ACC112 (cell line): ENCODE data around the gene C16orf89.

Source experiments
- H2AFZ ChIP-seq: fragments of 200-600 bp; sonication (generic); one replicate; pipeline ENCODE4 v1.6.0; 2017; ENCODE audit warnings: antibody characterized with exemption, low read length; ENCODE audit not compliant: unreplicated experiment
- H3K27ac ChIP-seq: fragments of 200-600 bp; sonication (generic); 2 replicates; pipeline ENCODE4 v1.5.1; 2014; ENCODE audit warnings: low read depth, mild to moderate bottlenecking, antibody characterized with exemption, low read length, moderate library complexity
- H3K27me3 ChIP-seq: fragments of 200-600 bp; sonication (generic); 2 replicates; pipeline ENCODE4 v1.6.1; 2014; ENCODE audit warnings: mild to moderate bottlenecking, antibody characterized with exemption, low read length, moderate library complexity, mixed read lengths; ENCODE audit not compliant: insufficient read depth
- H3K36me3 ChIP-seq: fragments of 200-600 bp; sonication (generic); 2 replicates; pipeline ENCODE4 v1.6.1; 2016; ENCODE audit warnings: mild to moderate bottlenecking, antibody characterized with exemption, low read length, moderate library complexity, mixed read lengths; ENCODE audit not compliant: insufficient read depth
- H3K4me1 ChIP-seq: fragments of 200-600 bp; sonication (generic); one replicate; pipeline ENCODE4 v1.6.1; 2016; ENCODE audit warnings: low read length, mixed read lengths; ENCODE audit not compliant: insufficient read depth, unreplicated experiment, control insufficient read depth
- H3K4me3 ChIP-seq: fragments of 200-600 bp; sonication (generic); 2 replicates; pipeline ENCODE4 v1.5.1; 2014; ENCODE audit warnings: mild to moderate bottlenecking, low read depth, low read length
- H3K79me2 ChIP-seq: fragments of 200-600 bp; sonication (generic); one replicate; pipeline ENCODE4 v1.6.0; 2016; ENCODE audit warnings: low read length; ENCODE audit not compliant: control insufficient read depth, unreplicated experiment, insufficient read depth

C16orf89 gene

GRCh38 chr16:5027575-5028235 is 38.1 kb downstream of the C16orf89 start:
- H3K79me2 ChIP-seq, result no peaks in the 10 kb centered on the region
- H3K36me3 ChIP-seq, result no peaks in the 10 kb centered on the region

DNA sequence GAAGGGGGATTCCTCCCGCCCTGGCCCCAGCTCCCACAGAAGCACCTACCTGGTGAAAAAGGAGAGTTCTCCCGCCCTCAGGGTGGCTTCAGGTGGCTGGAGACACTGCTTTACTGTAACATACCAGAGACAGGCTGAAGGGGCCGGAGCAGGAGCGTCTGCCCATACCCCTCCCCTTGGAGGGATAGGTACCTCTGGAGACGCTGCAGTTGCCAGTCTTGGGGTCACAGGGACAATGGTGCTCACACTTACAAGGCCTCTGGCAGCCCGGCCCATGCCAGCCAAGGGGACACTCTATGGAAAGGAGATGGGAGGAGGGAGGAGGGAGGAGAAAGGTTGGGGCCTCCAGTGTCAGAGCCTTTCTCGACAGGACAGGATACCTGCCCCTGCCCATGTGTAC is 38.7 kb downstream of the C16orf89 start:
- H3K36me3 ChIP-seq, result no peaks in the 10 kb centered on the region
- H3K27ac ChIP-seq, result no peak overlapping the region
- no peaks in the 10 kb centered on the region for H3K79me2 ChIP-seq
- H2AFZ ChIP-seq, result no peak overlapping the region
- no peak overlapping the region for H3K4me3 ChIP-seq
- no peaks in the 10 kb centered on the region for H3K4me1 ChIP-seq
- no peaks in the 10 kb centered on the region for H3K27me3 ChIP-seq

More at GRCh38 chr16:5027575-5028235, 38.1 kb downstream of the C16orf89 start:
- Histone ChIP-seq H3K4me1 (peaks cover 1% of the 10 kb centered on the region), H3K27ac (no peak overlapping the region), H3K4me3 (no peak overlapping the region), H3K27me3 (no peaks in the 10 kb centered on the region), H2AFZ (no peak overlapping the region)

DNA sequence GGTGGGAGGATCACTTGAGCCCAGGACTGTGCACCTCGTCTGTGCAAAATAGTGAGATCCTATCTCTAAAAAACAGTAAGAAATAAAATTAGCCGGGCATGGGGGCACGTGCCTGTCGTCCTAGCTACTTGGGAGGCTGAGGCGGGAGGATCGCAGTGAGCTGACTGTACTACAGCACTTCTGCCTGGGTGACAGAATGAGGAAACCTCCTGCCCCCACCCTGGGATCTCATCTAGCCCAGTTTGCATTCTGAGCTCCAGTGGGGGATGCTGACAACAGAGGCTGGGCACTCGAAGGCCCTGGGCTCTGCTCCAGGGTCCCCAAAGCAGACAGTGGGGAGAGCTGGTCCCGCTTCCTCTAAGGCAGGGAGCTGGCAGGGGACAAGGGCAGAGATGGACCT is 39.1 kb downstream of the C16orf89 start:
- Histone ChIP-seq H3K36me3 (no peaks in the 10 kb centered on the region), H3K79me2 (no peaks in the 10 kb centered on the region), H3K4me1 (no peaks in the 10 kb centered on the region), H3K27me3 (no peaks in the 10 kb centered on the region), H3K27ac (no peak overlapping the region), H3K4me3 (no peak overlapping the region), H2AFZ (no peak overlapping the region)

DNA sequence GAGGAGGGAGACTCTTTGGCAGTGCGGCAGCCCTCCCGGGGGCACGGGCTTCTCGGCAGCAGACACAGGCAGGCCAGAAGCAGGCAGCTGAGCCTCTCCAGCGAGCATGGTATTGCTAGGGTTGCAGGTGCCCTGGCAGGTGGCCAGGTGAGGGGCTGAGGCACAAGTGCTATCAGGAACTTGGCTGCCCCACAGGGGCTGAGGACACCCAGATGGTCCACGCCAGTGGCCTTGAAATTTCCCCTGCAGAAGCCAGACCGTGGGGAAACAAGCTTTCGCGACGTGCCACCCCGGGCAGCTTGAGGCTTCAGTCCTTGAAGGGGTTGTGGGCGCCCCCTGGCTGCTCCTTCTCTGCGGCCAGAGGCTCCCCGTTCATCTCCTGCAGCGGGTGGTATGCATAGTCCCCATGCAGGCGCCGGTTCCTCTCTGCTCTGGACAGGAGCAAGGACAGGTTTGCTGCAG is 40.6 kb downstream of the C16orf89 start:
- no peak overlapping the region for H3K4me3 ChIP-seq

GRCh38 chr16:5024632-5025031 is 41.1 kb downstream of the C16orf89 start:
- Histone ChIP-seq H2AFZ (no peak overlapping the region), H3K27ac (no peak overlapping the region), H3K27me3 (0 out of 2 replicates have a peak, but pooled peaks cover 3% of the 10 kb centered on the region)

More for the DNA sequence above, 40.6 kb downstream of the C16orf89 start:
- H3K27me3 ChIP-seq, result no peaks in the 10 kb centered on the region
- H3K4me1 ChIP-seq, result no peaks in the 10 kb centered on the region
- no peaks in the 10 kb centered on the region for H3K79me2 ChIP-seq
- H3K36me3 ChIP-seq, result no peaks in the 10 kb centered on the region
- H2AFZ ChIP-seq, result no peak overlapping the region
- H3K27ac ChIP-seq, result no peak overlapping the region

GRCh38 chr16:5022521-5022920 is 43.2 kb downstream of the C16orf89 start:
- H3K79me2 ChIP-seq, result no peaks in the 10 kb centered on the region
- H3K4me1 ChIP-seq, result no peaks in the 10 kb centered on the region
- H3K4me3 ChIP-seq, result no peak overlapping the region
- H3K27ac ChIP-seq, result no peak overlapping the region
- no peaks in the 10 kb centered on the region for H3K36me3 ChIP-seq
- H3K27me3 ChIP-seq, result peaks cover 4% of the 10 kb centered on the region; the same call in 1 of the 2 replicates
- no peak overlapping the region for H2AFZ ChIP-seq

More at GRCh38 chr16:5024632-5025031, 41.1 kb downstream of the C16orf89 start:
- Histone ChIP-seq H3K4me3 (no peak overlapping the region), H3K4me1 (no peaks in the 10 kb centered on the region), H3K36me3 (no peaks in the 10 kb centered on the region), H3K79me2 (no peaks in the 10 kb centered on the region)

DNA sequence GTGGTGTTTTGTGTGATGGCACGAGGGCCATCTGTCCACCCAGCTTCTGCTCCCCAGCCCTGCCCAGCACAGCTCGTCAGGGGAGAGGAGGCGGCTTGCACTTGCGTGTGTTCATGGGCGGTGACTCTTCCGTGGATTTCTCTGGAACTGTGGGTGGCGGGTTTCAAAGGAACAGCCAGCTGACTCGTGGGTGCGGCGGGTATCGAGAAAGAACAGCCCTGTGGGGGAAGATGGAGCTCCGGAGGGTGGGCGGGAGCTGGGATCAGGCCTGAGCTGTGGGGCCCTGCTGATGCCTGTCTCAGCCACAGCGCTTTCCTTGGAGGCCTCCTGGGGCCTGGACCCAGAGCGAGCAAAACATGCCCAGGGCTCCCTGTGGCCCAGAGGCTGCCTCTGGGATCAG is 45.2 kb downstream of the C16orf89 start:
- no peaks in the 10 kb centered on the region for H3K4me1 ChIP-seq
- H2AFZ ChIP-seq, result no peak overlapping the region
- H3K27ac ChIP-seq, result no peak overlapping the region
- H3K36me3 ChIP-seq, result no peaks in the 10 kb centered on the region
- H3K4me3 ChIP-seq, result no peak overlapping the region
- no peaks in the 10 kb centered on the region for H3K79me2 ChIP-seq
- H3K27me3 ChIP-seq, result peaks cover 21% of the 10 kb centered on the region; the same call in 1 of the 2 replicates

DNA sequence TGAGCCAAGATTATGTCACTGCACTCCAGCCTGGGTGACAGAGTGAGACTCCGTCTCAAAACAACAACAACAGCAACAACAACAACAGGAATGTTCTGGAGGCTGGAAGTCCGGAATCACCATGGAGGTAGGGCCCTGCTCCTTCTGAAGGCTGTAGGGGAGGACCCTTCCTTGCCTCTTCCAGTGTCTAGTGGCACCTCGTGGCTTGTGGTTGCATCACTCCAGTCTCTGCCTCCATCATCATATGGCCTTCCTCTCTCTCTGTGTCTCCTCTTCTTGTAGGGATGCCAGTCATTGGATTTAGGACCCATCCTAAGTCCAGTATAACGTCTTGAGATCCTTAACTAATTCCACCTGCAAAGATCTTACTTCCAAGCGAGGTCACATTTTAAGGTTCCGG is 46.0 kb downstream of the C16orf89 start:
- H3K4me1 ChIP-seq, result no peaks in the 10 kb centered on the region
- H3K27ac ChIP-seq, result no peak overlapping the region
- H3K79me2 ChIP-seq, result no peaks in the 10 kb centered on the region
- H3K27me3 ChIP-seq, result peaks cover 21% of the 10 kb centered on the region; the same call in 1 of the 2 replicates
- no peaks in the 10 kb centered on the region for H3K36me3 ChIP-seq
- H3K4me3 ChIP-seq, result no peak overlapping the region
- H2AFZ ChIP-seq, result no peak overlapping the region

DNA sequence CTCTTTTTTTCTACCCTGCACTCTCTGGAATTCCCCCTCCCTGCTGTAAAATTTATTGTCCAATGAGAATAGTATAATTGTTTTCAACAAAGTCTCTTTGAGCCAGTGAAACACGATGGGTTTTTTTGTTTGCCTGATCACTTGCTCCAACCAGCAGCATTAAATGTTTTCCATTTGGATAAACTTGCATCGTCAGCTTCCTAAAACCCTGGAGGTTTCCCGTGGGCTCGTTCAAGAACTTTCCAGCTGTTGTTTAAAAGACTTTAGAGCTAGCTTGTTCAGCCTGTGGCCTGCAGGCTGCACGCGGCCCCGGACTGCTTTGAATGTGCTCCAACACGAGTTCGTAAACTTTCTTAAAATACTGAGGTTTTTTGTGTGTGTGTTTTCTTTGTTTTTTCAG is 47.0 kb downstream of the C16orf89 start:
- H3K4me1 ChIP-seq, result no peaks in the 10 kb centered on the region
- no peak overlapping the region for H3K27ac ChIP-seq
- no peaks in the 10 kb centered on the region for H3K79me2 ChIP-seq
- H2AFZ ChIP-seq, result no peak overlapping the region
- no peak overlapping the region for H3K4me3 ChIP-seq
- no peaks in the 10 kb centered on the region for H3K36me3 ChIP-seq
- H3K27me3 ChIP-seq, result peaks cover 21% of the 10 kb centered on the region; the same call in 1 of the 2 replicates

DNA sequence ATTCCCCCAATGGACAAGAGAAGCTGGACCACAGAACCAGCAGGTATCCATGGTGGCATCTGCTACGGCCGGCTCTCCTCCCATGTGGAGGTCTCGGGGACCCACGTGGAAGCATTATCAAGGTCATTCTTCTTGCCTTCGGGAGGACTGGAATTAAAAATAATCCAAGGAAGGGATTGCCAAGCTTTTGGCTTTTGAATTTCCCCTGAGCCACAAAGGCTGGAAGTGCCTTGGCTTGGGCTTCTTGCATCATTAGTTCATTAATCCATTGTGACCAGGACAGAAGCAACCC is 48.1 kb downstream of the C16orf89 start:
- Histone ChIP-seq H3K27me3 (peaks cover 21% of the 10 kb centered on the region; the same call in 1 of the 2 replicates), H3K4me1 (no peaks in the 10 kb centered on the region), H3K36me3 (no peaks in the 10 kb centered on the region), H3K27ac (no peak overlapping the region), H2AFZ (no peak overlapping the region), H3K79me2 (no peaks in the 10 kb centered on the region), H3K4me3 (no peak overlapping the region)

DNA sequence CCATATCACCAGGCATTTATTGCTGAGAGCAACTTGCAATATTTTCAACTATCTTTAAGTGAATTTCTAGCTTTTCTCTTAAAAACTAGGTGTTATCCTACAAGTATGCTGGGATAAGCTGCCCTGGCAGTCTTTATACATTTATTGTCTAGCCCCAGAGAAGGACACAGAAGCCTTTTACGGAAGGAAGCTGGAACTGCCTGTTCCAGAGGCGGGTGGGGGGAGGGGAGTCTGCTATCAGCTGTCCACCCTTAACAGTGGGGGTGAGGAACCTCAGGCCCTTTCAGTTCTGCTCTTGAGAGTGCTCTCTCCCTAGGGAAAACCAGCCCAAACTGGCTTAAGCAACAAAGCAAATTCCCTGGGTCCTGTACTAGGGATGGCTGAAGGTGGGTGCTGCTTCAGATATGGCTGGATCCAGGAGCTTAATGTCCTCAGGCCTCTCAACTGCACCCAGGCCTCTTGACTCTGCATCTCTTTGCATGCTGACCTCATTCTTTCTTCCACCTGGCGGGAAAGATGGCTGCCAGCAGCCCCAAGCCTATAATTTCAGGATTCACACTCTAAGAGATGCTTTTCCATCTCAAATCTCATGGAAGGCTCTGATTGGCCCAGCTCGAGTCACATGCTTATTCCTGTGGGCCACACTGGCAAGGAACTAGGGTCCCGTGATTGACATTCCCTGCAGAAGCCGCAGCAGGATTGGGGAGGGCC is 48.6 kb downstream of the C16orf89 start:
- H2AFZ ChIP-seq, result no peak overlapping the region
- H3K36me3 ChIP-seq, result no peaks in the 10 kb centered on the region
- no peaks in the 10 kb centered on the region for H3K79me2 ChIP-seq
- peaks cover 25% of the 10 kb centered on the region for H3K27me3 ChIP-seq
- no peak overlapping the region for H3K4me3 ChIP-seq
- H3K4me1 ChIP-seq, result no peaks in the 10 kb centered on the region
- no peak overlapping the region for H3K27ac ChIP-seq
